Activated naive CD8-positive, alpha-beta T cell treated with anti-CD3 and anti-CD28 coated beads, Interleukin-2, amount 50 U/mL, for 16 hours (primary cell): ENCODE measurements around the gene ZBTB7A.
"Not testable (repeated sequence)": the region's sequence is repeated elsewhere in the genome, so short reads cannot be mapped to it uniquely, and the experiment has no call there.

ENCODE experiments used
- DNase-seq: peaks from one replicate; pipeline ENCODE4 v3.0.0-alpha.2; 2020; ENCODE audit warnings: low read depth, low spot score

ZBTB7A gene

DNA sequence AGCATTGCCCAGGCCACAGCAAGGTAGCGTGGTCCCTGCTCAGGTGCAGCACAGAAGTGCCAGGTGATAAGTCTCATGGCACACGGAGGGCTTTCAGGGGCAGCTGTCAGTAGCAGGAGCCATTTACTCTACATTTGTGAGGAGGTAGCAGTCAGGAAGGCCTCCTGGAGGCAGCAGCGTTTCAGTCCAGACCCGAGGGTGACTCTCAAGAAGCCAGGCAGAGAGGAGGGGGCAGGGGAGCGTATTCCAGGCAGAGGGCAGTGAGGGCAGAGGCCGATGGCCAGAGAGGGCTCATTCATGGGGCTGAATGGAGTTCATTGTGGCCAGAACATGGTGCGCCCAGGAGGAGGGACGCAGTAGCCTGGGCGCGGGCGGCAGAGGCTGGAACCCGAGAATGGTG is 50.2 kb downstream of the ZBTB7A start:
- DNase-seq, result no peak

DNA sequence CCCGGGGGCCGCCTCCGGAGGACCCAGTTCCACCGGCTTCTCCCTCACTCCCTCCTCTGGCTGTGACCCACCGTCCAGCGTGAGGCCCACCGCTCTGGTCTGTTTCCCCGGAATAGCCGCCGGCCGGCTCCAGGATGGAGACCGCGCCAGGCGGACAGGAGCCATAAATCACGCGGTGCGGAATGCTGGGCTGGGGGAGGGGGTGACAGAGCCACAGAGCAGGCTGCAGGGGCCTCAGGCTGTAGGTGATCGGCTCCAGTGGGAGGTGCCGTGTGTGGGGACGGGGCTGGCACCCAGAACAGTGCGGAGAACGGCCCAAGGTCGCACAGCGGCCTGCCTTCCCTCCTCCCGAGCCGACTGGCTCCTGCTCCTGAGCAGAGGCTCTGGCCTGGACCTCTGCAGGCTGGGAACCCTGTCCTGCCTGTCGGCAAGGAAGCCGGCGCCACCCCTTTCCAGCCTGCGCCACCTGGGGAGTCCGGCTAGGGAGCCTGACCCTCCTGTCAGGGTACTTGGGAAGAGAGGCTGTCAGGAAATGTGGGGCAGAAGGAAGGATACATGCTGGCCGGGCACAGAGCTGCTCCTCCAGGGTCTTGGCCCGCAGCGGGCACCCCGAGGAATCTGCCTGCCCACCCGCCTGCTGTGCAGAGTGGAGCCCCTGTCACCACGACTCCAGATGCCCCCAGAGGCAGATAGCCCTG is 50.8 kb downstream of the ZBTB7A start:
- DNase-seq, result no peak

DNA sequence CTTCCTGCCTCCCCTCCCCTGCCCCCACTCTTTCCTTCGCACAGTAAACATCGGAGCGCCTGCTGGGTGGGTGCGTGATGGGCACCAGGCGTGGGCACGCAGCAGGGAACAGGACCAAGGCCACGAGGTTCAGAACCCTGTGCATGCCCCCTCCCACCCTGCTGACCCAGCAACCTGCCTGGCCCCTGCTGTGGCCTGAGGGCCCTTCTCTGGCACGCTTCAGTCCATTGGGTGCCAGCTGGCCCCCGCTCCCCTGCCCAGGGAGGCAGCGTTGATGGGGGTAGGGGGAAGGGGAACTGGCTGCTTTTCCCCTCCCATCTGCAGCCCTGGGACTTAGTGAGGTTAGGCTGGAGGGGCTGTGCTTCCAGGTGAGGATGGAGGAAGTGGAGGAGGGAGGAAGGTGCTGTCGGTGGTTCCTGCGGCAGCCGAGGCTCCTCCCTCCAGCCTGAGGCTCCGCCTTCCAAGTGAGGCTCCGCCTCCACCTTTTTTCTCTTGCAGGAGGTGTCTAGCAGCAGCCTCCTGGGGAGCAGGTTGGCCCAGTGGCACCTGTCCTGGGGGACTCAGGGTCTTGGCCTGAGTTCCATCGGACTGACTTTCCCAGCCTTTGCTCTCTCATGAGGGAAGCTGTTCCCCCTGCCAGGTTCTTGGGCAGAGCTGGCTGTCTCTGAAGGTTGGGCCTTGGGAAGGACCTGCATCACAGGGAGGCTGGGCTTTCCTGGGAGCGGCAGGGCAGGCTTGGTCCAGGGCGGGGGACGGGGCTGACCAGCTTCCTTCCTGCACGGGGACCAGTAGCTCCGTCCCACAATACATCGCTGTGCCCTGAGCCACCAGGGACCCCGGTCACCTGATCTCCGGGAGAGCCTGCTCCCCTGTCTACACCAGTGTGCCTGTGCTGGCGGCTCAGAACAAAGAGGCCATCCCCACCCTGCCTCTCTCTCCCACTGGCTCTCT is 51.9 kb downstream of the ZBTB7A start:
- DNase-seq, result no peak

DNA sequence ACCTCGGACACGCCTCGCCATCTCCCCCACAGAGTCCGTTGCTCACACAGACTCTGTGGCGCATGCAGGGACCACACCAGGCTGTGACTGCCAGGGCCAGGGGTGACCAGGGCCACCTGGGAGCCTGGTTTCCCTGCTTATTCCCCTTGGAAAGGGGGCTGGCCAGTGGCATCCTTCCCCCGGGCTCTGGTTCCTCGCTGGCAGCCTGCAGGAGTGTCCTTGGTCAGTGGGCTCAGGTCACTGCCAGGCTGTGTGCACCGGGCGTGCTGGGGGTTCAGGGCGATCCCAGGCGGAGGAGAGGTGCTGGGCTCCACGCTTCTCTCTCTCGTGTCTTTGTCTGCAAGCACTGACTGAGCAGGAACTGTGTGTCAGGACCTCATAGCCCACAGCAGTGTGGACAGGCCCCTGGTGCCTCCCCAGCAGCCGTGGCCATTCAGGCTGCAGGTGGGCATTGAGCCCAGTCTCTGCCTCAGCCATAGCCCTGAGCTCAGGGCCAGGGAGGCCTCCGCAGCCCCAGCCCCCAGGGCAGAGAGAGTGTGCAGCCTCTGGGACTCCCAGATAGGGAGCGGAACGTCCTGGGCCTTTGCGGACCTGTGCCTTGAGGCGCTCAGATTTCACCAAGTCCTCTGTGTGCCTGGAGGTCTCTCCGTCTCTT is 52.7 kb downstream of the ZBTB7A start:
- no peak for DNase-seq

- no peak for DNase-seq
Measured at GRCh38 chr19:4012975-4013634, 53.6 kb downstream of the ZBTB7A start.

DNA sequence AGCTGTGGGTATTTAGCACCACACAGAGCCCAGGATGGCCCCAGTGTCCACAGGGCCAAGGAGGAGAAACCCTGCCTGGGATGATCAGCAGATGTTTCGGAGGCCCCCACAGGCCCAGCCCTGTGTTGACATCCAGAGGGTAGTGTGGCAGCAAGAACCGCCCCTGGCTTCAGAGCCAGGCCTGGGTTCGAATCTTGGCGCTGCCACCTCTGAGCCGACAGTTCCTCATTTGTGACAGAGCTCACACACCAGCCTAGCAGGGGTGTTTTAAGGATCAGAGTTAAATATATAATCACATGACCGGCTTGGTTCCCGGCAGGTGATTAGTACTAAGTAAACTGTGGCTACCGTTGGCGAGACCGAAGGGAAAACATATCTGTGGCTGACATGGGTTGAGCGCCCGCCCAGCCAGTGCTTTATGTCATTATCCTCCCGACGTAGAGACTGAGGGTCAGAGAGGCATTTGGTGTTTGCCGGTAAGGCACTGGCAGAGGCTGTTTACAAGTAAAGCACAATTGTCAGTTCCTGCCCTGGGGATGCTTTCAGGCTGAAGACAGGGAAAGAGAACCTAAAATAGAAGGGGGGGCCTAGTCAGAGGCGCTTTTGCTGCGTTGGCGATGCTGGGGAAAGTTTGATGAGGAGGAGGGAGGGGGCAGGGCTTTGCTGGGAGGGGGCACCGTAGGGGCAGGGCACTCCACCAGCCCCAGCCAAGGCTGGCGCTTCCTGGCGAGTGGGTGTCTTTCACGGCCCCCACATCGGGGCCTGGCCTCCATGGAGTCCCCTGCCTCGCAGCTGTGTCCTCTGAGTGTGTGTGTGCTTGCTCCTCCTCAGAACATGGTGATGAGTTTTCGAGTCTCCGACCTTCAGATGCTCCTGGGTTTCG is 54.4 kb downstream of the ZBTB7A start:
- no peak for DNase-seq

DNA sequence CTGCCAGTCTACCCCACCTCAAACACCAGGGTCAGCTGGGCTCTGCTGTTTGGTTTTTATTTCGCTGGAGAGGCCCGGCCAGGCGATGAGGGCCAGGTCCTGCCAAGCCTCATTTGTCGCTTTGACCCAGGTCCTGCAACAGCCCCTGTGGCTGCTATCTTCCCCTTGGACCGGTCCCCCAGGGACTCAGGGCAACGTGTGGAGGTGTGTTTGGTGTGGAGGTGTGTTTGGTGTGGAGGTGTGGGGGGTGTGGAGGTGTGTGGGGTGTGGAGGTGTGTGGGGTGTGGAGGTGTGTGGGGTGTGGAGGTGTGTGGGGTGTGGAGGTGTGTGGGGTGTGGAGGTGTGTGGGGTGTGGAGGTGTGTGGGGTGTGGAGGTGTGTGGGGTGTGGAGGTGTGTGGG is 55.3 kb downstream of the ZBTB7A start:
- DNase-seq, result not testable (repeated sequence)

DNA sequence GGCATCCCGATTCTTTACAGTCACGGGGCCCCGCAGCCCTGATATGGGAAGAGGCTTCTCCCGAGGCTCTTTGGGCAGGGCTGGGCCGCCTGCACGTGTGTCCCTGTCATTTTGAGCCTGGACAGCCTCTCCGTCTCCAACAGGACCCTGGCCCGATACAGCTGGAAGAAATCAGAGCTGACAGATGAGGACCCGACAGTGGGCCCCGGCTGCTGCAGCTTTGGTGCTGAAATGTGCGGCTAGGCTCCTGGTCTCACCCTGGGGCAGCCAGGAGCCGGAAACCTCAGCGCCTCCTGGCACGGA is 55.9 kb downstream of the ZBTB7A start:
- DNase-seq, result no peak

- no peak for DNase-seq
Measured at GRCh38 chr19:4009990-4010807, 56.5 kb downstream of the ZBTB7A start.

GRCh38 chr19:4007836-4008539 is 58.7 kb downstream of the ZBTB7A start:
- DNase-seq, result no peak

DNA sequence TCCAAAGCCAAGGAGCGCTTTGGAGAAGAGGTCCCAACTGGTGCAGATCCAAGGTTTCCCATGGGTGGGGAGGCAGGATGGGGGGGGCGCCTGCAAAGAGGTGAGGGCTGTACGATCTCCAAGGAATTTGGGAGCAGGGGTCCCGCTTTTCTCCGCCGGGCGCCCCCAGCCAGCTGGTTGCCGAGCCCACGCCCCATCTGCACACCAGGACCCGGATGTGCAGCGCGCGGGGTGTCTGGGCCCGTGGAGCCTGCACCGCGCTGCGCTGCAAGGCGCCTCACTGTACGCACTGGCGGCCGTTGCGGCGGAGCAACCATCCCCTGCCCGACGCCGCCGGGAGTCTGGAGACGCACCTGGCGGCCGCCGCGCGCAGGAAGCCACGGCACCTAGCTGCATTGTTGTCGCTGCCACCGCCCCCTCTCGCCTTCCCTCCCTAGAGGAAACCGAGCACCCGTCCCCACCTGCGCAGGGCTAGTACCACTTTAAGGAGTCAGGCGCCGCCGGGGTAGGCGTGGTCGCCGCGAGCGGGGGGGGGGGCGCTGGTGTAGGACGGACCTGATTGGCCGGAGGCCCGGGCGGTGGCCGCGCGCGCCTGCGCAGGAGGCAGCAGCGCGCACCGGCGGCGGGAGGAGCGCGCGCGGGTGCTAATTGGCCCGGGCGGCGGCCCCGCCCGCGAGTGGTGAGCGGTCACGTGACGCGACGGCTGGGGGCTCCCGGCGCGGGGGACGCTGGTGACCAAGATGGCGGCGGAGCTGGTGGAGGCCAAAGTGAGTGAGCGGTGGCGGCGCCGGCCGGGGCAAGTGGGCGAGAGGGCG is 59.5 kb downstream of the ZBTB7A start, which contains the start of gene PIAS4:
TSS of gene PIAS4 (plus strand) at position 716 of the 815 bp plus-strand sequence. CDS start at position 741, 25 bp downstream.
- DNase-seq, result peak; percentile 91

GRCh38 chr19:4005436-4005835 is 61.3 kb downstream of the ZBTB7A start:
- not testable (repeated sequence) for DNase-seq

DNA sequence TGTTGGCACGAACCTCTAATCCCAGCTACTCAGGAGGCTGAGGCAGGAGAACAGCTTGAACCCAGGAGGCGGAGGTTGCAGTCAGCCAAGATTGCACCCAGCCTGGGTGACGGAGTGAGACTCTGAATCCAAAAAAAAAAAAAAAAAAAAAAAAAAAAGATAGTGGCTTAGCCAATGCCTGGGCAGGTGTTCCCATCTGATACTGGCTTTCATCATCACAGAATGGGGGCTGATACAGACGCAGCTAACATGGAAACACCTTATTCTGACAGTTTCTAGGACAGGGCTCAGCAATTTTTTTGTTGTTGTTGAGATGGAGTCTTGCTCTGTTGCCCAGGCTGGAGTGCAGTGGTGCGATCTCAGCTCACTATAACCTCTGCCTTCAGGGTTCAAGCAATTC is 65.9 kb downstream of the ZBTB7A start:
- not testable (repeated sequence) for DNase-seq

DNA sequence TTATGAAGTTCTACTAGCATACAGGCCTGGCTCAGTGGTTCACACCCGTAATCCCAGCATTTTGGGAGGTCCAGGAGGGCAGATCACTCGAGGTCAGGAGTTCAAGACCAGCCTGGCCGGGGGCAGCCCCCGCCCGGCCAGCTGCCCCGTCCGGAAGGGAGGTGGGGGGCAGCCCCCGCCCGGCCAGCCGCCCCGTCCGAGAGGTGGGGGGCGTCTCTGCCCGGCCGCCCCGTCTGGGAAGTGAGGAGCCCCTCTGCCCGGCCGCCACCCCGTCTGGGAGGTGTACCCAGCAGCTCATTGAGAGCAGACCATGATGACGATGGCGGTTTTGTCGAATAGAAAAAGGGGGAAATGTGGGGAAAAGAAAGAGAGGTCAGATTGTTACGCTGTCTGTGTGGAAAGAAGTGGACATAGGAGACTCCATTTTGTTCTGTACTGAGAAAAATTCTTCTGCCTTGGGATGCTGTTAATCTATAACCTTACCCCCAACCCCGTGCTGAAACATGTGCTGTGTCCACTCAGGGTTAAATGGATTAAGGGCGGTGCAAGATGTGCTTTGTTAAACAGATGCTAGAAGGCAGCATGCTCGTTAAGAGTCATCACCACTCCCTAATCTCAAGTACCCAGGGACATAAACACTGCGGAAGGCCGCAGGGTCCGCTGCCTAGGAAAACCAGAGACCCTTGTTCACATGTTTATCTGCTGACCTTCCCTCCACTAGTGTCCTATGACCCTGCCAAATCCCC is 67.9 kb downstream of the ZBTB7A start:
- DNase-seq, result not testable (repeated sequence)

DNA sequence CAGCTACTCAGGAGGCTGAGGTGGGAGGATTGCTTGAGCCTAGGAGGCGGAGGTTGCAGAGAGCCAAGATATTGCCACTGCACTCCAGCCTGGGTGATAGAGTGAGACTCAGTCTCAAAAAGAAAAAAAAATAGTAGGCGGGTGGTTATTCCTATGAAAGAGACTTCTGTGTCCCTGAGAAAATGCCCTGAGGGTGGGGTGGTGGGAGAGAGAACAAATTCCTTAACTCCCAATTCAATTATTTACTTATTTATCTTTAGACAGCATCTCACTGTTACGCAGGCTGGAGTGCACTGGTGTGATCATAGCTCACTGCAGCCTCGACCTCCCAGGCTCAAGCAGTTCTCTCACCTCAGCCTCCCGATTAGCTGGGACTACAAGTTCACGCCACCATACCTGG is 71.1 kb downstream of the ZBTB7A start:
- no peak for DNase-seq
